H1 (cell line): Measurements from ENCODE around the gene SRRT. TPM values are rescaled to one million over a fixed set of nuclear protein-coding genes. Genes with fewer than 3 reads are reported as not detected.

ENCODE experiments used
- CTCF ChIA-PET: fragments of 300-600 bp; sonication (Branson Sonifier 250); formaldehyde crosslinking; loops from one replicate; lab custom pipeline; 2021; ENCODE audit not compliant: partially characterized antibody; lab: Charles Lee
- POLR2A ChIA-PET: fragments of 300-600 bp; sonication (Branson Sonifier 250); formaldehyde crosslinking; loops from one replicate; lab custom pipeline; 2021; ENCODE audit warnings: inconsistent platforms; ENCODE audit not compliant: partially characterized antibody; lab: Charles Lee
- DNase-seq, 2 experiments: peaks; one replicate each; pipeline versions ENCODE4 v3.0.0 to v3.0.0-alpha.2; 2010 to 2022; ENCODE audit warnings: low spot score in 2 of 2, low read depth in 1 of 2, mixed read lengths in 1 of 2
- FAIRE-seq: peaks from 2 replicates; lab custom pipeline; 2011; peaks lifted over from hg19 to GRCh38; lab: Jason Lieb, UNC
- H2AFZ ChIP-seq: 2 replicates; pipeline ENCODE4 v1.8.1; 2012; ENCODE audit warnings: low read length, inconsistent platforms
- H2AK5ac ChIP-seq: 2 replicates; pipeline ENCODE4 v1.6.1; 2013; ENCODE audit warnings: low read depth, low read length
- H2BK120ac ChIP-seq: replicated peaks from 2 replicates; pipeline ENCODE3; 2013; ENCODE audit warnings: low read depth, low read length, inconsistent platforms
- H2BK12ac ChIP-seq: 2 replicates; pipeline ENCODE4 v1.6.1; 2013; ENCODE audit warnings: low read depth, low read length
- H2BK15ac ChIP-seq: 2 replicates; pipeline ENCODE4 v1.6.1; 2013; ENCODE audit warnings: low read length
- H2BK20ac ChIP-seq: 2 replicates; pipeline ENCODE4 v1.6.1; 2013; ENCODE audit warnings: low read length
- H2BK5ac ChIP-seq: 2 replicates; pipeline ENCODE4 v1.6.1; 2013; ENCODE audit warnings: low read depth, low read length
- H3K14ac ChIP-seq: 2 replicates; pipeline ENCODE4 v1.6.1; 2013; ENCODE audit warnings: inconsistent platforms; ENCODE audit not compliant: insufficient read length
- H3K18ac ChIP-seq: 2 replicates; pipeline ENCODE4 v1.6.1; 2013; ENCODE audit warnings: low read length; ENCODE audit errors: extremely low read depth
- H3K23ac ChIP-seq: 2 replicates; pipeline ENCODE4 v1.6.1; 2013; ENCODE audit warnings: inconsistent platforms; ENCODE audit not compliant: insufficient read length
- H3K23me2 ChIP-seq: 2 replicates; pipeline ENCODE4 v1.6.1; 2013; ENCODE audit warnings: low read depth, low read length
- H3K27ac ChIP-seq: 2 replicates; pipeline ENCODE4 v1.6.1; 2011; ENCODE audit warnings: low read depth, low read length, inconsistent platforms
- H3K27me3 ChIP-seq, 4 experiments: replicated peaks in 1 of 4; 1 replicate in 1 of 4; 2 replicates in 3 of 4; pipeline versions ENCODE4 v1.6.1 to v1.8.1; 2011 to 2013; ENCODE audit warnings: low read length in 3 of 4, mild to moderate bottlenecking in 3 of 4, inconsistent platforms in 2 of 4, mixed read lengths in 2 of 4, moderate library complexity in 1 of 4; ENCODE audit not compliant: control insufficient read depth in 3 of 4, insufficient read depth in 3 of 4; ENCODE audit errors: extremely low read depth in 1 of 4
- H3K36me3 ChIP-seq, 4 experiments: 2 replicates each; pipeline versions ENCODE4 v1.6.1 to v1.8.1; 2011 to 2013; ENCODE audit warnings: mild to moderate bottlenecking in 4 of 4, low read length in 3 of 4, moderate library complexity in 2 of 4, control low read depth in 1 of 4, inconsistent platforms in 1 of 4; ENCODE audit not compliant: insufficient read depth in 4 of 4, control insufficient read depth in 2 of 4
- H3K4ac ChIP-seq: replicated peaks from 2 replicates; pipeline ENCODE3; 2013; ENCODE audit warnings: low read length, low read depth, mixed read lengths, inconsistent platforms; ENCODE audit not compliant: insufficient read length
- H3K4me1 ChIP-seq, 4 experiments: replicated peaks in 1 of 4; 1 replicate in 1 of 4; 2 replicates in 3 of 4; pipeline versions ENCODE4 v1.6.1 to v1.8.1; 2011 to 2013; ENCODE audit warnings: low read length in 3 of 4, inconsistent platforms in 2 of 4, mixed read lengths in 1 of 4; ENCODE audit not compliant: insufficient read depth in 4 of 4, control insufficient read depth in 3 of 4
- H3K4me2 ChIP-seq, 2 experiments: 2 replicates each; pipeline versions ENCODE4 v1.6.1 to v1.8.1; 2011 to 2013; ENCODE audit warnings: low read depth in 2 of 2, low read length in 2 of 2, control low read depth in 1 of 2, inconsistent platforms in 1 of 2, mild to moderate bottlenecking in 1 of 2; ENCODE audit not compliant: insufficient read depth in 1 of 2
- H3K4me3 ChIP-seq, 4 experiments: fragments of 200-600, 300-600 bp in 1 of 4; sonication (generic), shearing (Covaris generic), sonication (Bioruptor Twin) in 1 of 4; 2 replicates each; pipeline versions ENCODE4 v1.5.1 to v1.8.1; 2011 to 2016; ENCODE audit warnings: low read length in 4 of 4, low read depth in 3 of 4, control low read depth in 2 of 4, inconsistent platforms in 2 of 4, mild to moderate bottlenecking in 2 of 4, mixed read lengths in 1 of 4, moderate library complexity in 1 of 4; ENCODE audit not compliant: insufficient read depth in 2 of 4; ENCODE audit errors: extremely low read depth in 1 of 4
- H3K56ac ChIP-seq: replicated peaks from 2 replicates; pipeline ENCODE3; 2013; ENCODE audit warnings: low read depth, mild to moderate bottlenecking, mixed read lengths, low read length, inconsistent platforms; ENCODE audit not compliant: insufficient read length
- H3K79me1 ChIP-seq: 2 replicates; pipeline ENCODE4 v1.6.1; 2013; ENCODE audit warnings: low read depth, low read length, control low read depth
- H3K79me2 ChIP-seq, 2 experiments: 2 replicates each; pipeline versions ENCODE4 v1.6.1 to v1.8.1; 2012 to 2013; ENCODE audit warnings: low read length in 2 of 2, mild to moderate bottlenecking in 2 of 2, inconsistent platforms in 1 of 2; ENCODE audit not compliant: insufficient read depth in 2 of 2, control insufficient read depth in 1 of 2
- H3K9ac ChIP-seq, 4 experiments: replicated peaks in 1 of 4; 1 replicate in 1 of 4; 2 replicates in 3 of 4; pipeline versions ENCODE4 v1.6.1 to v1.8.1; 2011 to 2013; ENCODE audit warnings: low read depth in 3 of 4, low read length in 3 of 4, control low read depth in 2 of 4, mild to moderate bottlenecking in 2 of 4, moderate library complexity in 2 of 4, inconsistent platforms in 1 of 4; ENCODE audit errors: extremely low read depth in 1 of 4
- H3K9me3 ChIP-seq, 2 experiments: 2 replicates each; pipeline versions ENCODE4 v1.6.1 to v1.8.1; 2012 to 2013; ENCODE audit warnings: mild to moderate bottlenecking in 2 of 2, moderate library complexity in 2 of 2, control low read depth in 1 of 2, inconsistent platforms in 1 of 2, low read depth in 1 of 2, low read length in 1 of 2, mixed read lengths in 1 of 2; ENCODE audit not compliant: insufficient read depth in 2 of 2
- H4K20me1 ChIP-seq, 2 experiments: replicated peaks in 1 of 2; 2 replicates each; pipeline versions ENCODE3 to v1.8.1; 2011 to 2013; ENCODE audit warnings: inconsistent platforms in 2 of 2, low read length in 2 of 2, mild to moderate bottlenecking in 1 of 2; ENCODE audit not compliant: insufficient read depth in 2 of 2, control insufficient read depth in 1 of 2
- H4K5ac ChIP-seq: 2 replicates; pipeline ENCODE4 v1.6.1; 2013; ENCODE audit warnings: low read length, low read depth, mixed read lengths, inconsistent platforms; ENCODE audit not compliant: insufficient read length
- H4K8ac ChIP-seq: 2 replicates; pipeline ENCODE4 v1.8.0; 2013; ENCODE audit warnings: mild to moderate bottlenecking, moderate library complexity, low read length, inconsistent platforms; ENCODE audit not compliant: insufficient read depth; ENCODE audit errors: extremely low read depth
- H4K91ac ChIP-seq: replicated peaks from 2 replicates; pipeline ENCODE3; 2013; ENCODE audit warnings: low read length, mixed read lengths, inconsistent platforms; ENCODE audit not compliant: insufficient read length
- KDM1A ChIP-seq: fragments of 200-600, 300-600 bp; sonication (generic); IDR thresholded peaks from 2 replicates; pipeline ENCODE4 v1.7.1; 2016; ENCODE audit warnings: mild to moderate bottlenecking, low read length, borderline replicate concordance
- NANOG ChIP-seq: IDR thresholded peaks from 2 replicates; pipeline ENCODE4 v1.6.1; 2011; ENCODE audit warnings: low read length, low read depth, mild to moderate bottlenecking, inconsistent platforms; ENCODE audit not compliant: insufficient read depth, poor library complexity, severe bottlenecking
- WGBS, 2 experiments: shearing (Covaris generic) in 1 of 2; methylation state at CpG; one replicate each; pipeline versions ENCODE4 v1.1.6 to v1.1.7; 2013 to 2015; ENCODE audit warnings: low lambda C conversion rate in 2 of 2, mixed read lengths in 2 of 2, inconsistent platforms in 1 of 2, low coverage in 1 of 2, missing lambda C conversion rate in 1 of 2; ENCODE audit not compliant: insufficient replicate concordance in 2 of 2, insufficient coverage in 1 of 2, insufficient read length in 1 of 2; ENCODE audit errors: extremely low coverage in 1 of 2, missing lambda C conversion rate in 1 of 2; 5-methylcytosine and 5-hydroxymethylcytosine counted together
- polyA plus RNA-seq, 7 experiments: library from polyadenylated mRNA; depleted of rRNA in 3 of 7; stranded (reverse) in 5 of 7; unstranded in 2 of 7; fragments of >200 nt in 5 of 7; fragments of 200-250 nt in 2 of 7; gene quantifications; 1 replicate in 5 of 7; 2 replicates in 1 of 7; 4 replicates in 1 of 7; pipeline versions ENCODE4 v1.2.1 to v1.2.3, GENCODE V29; 2011 to 2013; ENCODE audit warnings: missing spikeins in 2 of 7, mixed read lengths in 2 of 7
- total RNA-seq: library from RNA; stranded (reverse); fragmentation: NEBNext Ultra II Directional; extraction: Animal tissue kit (Norgen Biotek cat#: 25700); gene quantifications from 2 replicates; pipeline ENCODE4 v1.2.1, GENCODE V29; 2021

Gene SRRT
- total and polyA plus RNA-seq, 2 of the 8 experiments (the other 6 are each of a cell fraction or from before 2014, with no cell fraction given), result 66.7 to 237 TPM

DNA sequence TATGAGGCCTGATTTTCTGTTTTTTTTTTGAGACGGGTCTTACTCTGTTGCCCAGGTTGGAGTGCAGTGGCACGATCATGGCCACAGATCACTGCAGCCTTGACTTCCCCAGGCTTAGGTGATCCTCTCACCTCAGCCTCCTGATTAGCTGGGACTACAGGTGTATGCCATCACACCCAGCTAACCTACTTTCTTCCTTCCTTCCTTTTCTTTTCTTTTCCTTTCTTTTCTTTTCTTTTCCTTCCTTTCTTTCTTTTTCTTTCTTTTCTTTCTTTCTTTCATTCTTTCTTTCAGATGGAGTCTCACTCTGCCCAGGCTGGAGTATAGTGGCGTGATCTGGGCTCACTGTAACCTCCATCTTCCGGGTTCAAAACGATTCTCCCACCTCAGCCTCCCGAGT is 3.8 kb downstream of the SRRT start:
- no peak for DNase-seq
- no peak overlapping the region for H2BK20ac ChIP-seq
- H3K4me2 ChIP-seq, result no peak overlapping the region
- H3K4me1 ChIP-seq, result peaks cover 0 to 9% (median 1%) of the 10 kb centered on the region in 4 experiments; a peak in 3 of 7 replicates
- H3K14ac ChIP-seq, result no peak overlapping the region
- H3K9ac ChIP-seq, result no peak overlapping the region
- H3K56ac ChIP-seq, result no peak overlapping the region
- no peaks in the 10 kb centered on the region for H3K9me3 ChIP-seq
- no peak overlapping the region for H3K23ac ChIP-seq
- peaks cover 17 to 21% of the 10 kb centered on the region in 2 experiments for H4K20me1 ChIP-seq
- H3K18ac ChIP-seq, result no peak overlapping the region
- H3K36me3 ChIP-seq, result peaks cover 24 to 57% (median 32%) of the 10 kb centered on the region in 4 experiments
- no peak overlapping the region for H2BK12ac ChIP-seq
- no peak overlapping the region for H2BK5ac ChIP-seq
- no peak overlapping the region for H3K27ac ChIP-seq
- no peak overlapping the region for H3K4me3 ChIP-seq
- ChIA-PET CTCF (interaction anchor here (0.6 to 0.8 kb wide), 2 partner anchors 8 to 54 kb away, joined by 4 to 5 read pairs; no protein-coding TSS in a partner anchor), POLR2A (interaction anchor here (0.7 to 15.1 kb wide), 4 partner anchors 8 to 15 kb away, joined by 3 to 313 read pairs (median 13); partner anchors contain the start of genes TRIP6 and UFSP1)
- H3K23me2 ChIP-seq, result peaks cover 8% of the 10 kb centered on the region
- no peak overlapping the region for H4K5ac ChIP-seq
- H2AK5ac ChIP-seq, result no peak overlapping the region
- no peak for FAIRE-seq
- no peak overlapping the region for H2BK15ac ChIP-seq
- no peak overlapping the region for H4K91ac ChIP-seq
- no peak overlapping the region for H3K4ac ChIP-seq
- no peak overlapping the region for H2BK120ac ChIP-seq
- H3K79me2 ChIP-seq, result peaks cover 31 to 73% of the 10 kb centered on the region in 2 experiments
- H3K79me1 ChIP-seq, result peaks cover 8% of the 10 kb centered on the region; the same call in 1 of the 2 replicates
- WGBS, 2 experiments, result 90% methylated on average over 6 of the region's 6 CpGs; no CpG with 5 or more reads in 1 of the 2 experiments
- H4K8ac ChIP-seq, result no peak overlapping the region
- H3K27me3 ChIP-seq, result no peaks in the 10 kb centered on the region; a peak in 1 of 7 replicates
- no peak overlapping the region for H2AFZ ChIP-seq
- TF ChIP-seq NANOG (no peak), KDM1A (no peak)
